Immature natural killer cell (primary cell): ENCODE data around the gene ESF1. TPM values are rescaled to one million over a fixed set of nuclear protein-coding genes. Genes with fewer than 3 reads are reported as not detected.

Source experiments
- DNase-seq, 3 donors: peaks; one replicate each; pipeline ENCODE4 v3.0.0; 2022; ENCODE audit warnings: mixed read lengths in 1 of 3
- H3K27ac Mint-ChIP-seq, 6 donors: one replicate each; pipeline ENCODE4 v1.8.0; 2020; ENCODE audit warnings: mixed read lengths in 6 of 6, mild to moderate bottlenecking in 5 of 6, inconsistent platforms in 4 of 6, moderate library complexity in 3 of 6
- H3K27me3 Mint-ChIP-seq, 3 donors: one replicate each; pipeline ENCODE4 v1.8.0; 2020 to 2021; ENCODE audit warnings: low read depth in 3 of 3, mild to moderate bottlenecking in 3 of 3, mixed read lengths in 3 of 3, moderate library complexity in 3 of 3, inconsistent platforms in 1 of 3
- H3K36me3 Mint-ChIP-seq, 3 donors: one replicate each; pipeline ENCODE4 v1.8.0; 2020; ENCODE audit warnings: mixed read lengths in 3 of 3, inconsistent platforms in 2 of 3, mild to moderate bottlenecking in 2 of 3
- H3K4me1 Mint-ChIP-seq, 2 donors: one replicate each; pipeline ENCODE4 v1.8.0; 2020; ENCODE audit warnings: inconsistent platforms in 2 of 2, mild to moderate bottlenecking in 2 of 2, mixed read lengths in 2 of 2, moderate library complexity in 1 of 2
- H3K4me3 Mint-ChIP-seq, 5 donors: one replicate each; pipeline ENCODE4 v1.8.0; 2020; ENCODE audit warnings: mild to moderate bottlenecking in 5 of 5, mixed read lengths in 5 of 5, inconsistent platforms in 3 of 5, moderate library complexity in 3 of 5
- H3K9me3 Mint-ChIP-seq, 6 donors: one replicate each; pipeline ENCODE4 v1.8.0; 2020; ENCODE audit warnings: mild to moderate bottlenecking in 6 of 6, mixed read lengths in 6 of 6, inconsistent platforms in 4 of 6, moderate library complexity in 3 of 6
- polyA plus RNA-seq, 3 donors: library from polyadenylated mRNA; unstranded; fragments of 300-500 nt; fragmentation: Illumina TruSeq; gene quantifications; one replicate each; pipeline ENCODE4 v1.2.3, GENCODE V29; 2021

Gene ESF1
- polyA plus RNA-seq, 3 donors from 2014 or later, result 4.1 to 6.7 (median 4.5) TPM

DNA sequence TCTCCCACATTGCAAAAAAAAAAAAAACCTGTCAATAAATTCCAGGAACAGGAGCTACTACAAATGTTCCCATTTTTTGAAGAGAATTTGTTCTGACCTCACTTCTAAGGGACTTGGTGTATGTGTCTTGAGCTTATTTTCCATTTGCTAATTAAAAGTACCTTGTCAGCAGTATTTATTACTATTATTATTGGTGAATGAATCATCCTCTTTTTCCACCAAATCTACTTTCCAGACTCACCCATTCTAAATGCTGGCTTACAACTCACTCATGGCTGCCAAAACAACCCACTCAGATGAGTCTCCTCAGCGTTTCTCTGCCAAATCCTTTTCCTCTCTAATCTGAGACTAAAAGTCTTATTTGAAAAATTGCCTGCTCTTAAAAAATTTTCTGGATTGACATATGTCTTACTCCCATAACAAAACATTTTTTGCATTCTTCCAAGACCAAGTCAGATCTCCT lies 112.8 kb downstream of the ESF1 start:
- Mint-ChIP-seq H3K9me3 (no peaks in the 10 kb centered on the region), H3K36me3 (no peaks in the 10 kb centered on the region), H3K27ac (no peak overlapping the region), H3K4me1 (no peaks in the 10 kb centered on the region), H3K27me3 (peaks cover 0 to 2% (median 2%) of the 10 kb centered on the region in 3 donors), H3K4me3 (no peak overlapping the region)
- no peak for DNase-seq

DNA sequence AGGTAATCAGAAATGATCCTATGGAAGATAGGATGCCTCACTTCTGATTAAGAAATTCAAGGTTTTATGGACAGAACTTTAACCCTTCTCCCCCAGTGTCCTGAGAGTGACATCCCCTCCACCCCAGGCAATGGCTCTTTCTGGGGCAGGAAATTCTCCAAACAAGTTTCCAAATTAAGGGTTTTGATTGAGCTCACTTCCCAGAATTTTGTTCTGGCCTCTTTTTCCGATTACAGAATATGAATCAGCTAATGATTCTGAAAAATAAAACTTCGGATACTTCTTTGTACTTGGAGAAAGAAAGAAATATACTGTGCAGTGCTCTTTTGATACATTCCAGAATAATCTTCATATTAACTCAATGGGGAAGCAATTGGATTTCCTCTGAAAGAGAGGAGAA lies 113.2 kb downstream of the ESF1 start:
- Mint-ChIP-seq H3K9me3 (no peaks in the 10 kb centered on the region), H3K27ac (no peak overlapping the region), H3K4me3 (no peak overlapping the region), H3K36me3 (no peaks in the 10 kb centered on the region), H3K4me1 (no peaks in the 10 kb centered on the region), H3K27me3 (peaks cover 0 to 2% (median 2%) of the 10 kb centered on the region in 3 donors)
- no peak for DNase-seq

DNA sequence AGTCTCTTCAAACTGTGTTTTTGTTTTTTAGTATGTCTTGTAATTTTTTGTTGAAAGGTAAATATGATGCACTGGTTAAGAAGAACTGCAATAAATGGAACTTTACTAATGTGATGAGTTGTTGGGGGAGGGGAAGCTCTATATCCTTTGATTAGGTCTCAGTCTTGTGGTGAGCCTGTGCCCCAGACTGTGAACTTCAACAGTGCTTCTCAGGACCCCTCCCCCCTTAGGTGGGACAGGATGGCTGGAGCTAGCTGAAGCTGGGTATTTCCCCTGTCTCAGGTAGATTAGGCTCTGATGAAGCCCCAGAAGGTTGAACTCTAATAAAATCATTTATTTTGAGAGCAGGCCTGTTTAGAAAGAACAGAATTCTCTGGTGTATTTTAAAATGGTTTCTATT lies 114.6 kb downstream of the ESF1 start:
- Mint-ChIP-seq H3K27me3 (peaks cover 0 to 7% (median under 1%) of the 10 kb centered on the region in 3 donors), H3K36me3 (no peaks in the 10 kb centered on the region), H3K4me1 (no peaks in the 10 kb centered on the region), H3K9me3 (no peaks in the 10 kb centered on the region), H3K27ac (no peak overlapping the region), H3K4me3 (no peak overlapping the region)
- DNase-seq, result no peak

DNA sequence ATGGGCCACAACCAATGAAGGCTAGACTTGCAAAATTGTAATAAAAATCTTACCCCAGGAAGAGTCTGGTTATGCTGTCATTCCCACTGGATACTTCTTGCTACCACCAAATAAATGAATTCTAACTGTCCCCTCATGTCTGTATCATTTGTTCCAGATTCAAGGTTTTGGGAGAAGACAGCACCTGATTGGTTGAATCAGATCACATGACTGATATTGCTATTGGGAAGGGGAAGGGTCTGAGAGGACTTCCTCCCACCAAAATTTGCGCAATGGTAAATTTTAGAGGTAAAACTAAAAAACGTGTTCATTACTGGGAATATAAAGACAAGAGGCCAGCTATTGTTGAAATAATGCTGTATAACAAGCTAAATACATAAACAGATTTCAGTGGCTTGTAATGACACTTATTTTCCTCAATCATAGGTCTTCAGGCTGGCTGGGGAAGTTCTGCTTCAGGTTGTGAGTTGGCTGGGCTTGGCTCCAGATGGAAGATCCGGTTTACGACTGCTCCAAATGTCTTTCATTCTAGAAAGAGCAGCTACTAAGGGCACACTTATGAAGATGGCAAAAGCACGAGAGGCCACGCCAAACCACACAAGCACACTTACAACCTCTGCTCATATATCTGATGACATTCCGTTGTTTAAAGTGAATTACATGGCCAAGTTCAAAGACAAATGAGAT lies 118.9 kb downstream of the ESF1 start:
- no peak for DNase-seq
- H3K27me3 Mint-ChIP-seq, result peaks cover 2 to 7% (median 4%) of the 10 kb centered on the region in 3 donors
- no peaks in the 10 kb centered on the region for H3K4me1 Mint-ChIP-seq
- no peaks in the 10 kb centered on the region for H3K36me3 Mint-ChIP-seq
- H3K4me3 Mint-ChIP-seq, result no peak overlapping the region
- no peak overlapping the region for H3K27ac Mint-ChIP-seq
- H3K9me3 Mint-ChIP-seq, result no peaks in the 10 kb centered on the region

Other genes starting within 250 kb of the ESF1 start
- 10 to 100 TPM in 1 of 3 donors, 1 to 10 TPM in 2; 5.0 to 12.7 (median 6.8) TPM for gene TASP1, start 146.0 kb downstream of the ESF1 start, polyA plus RNA-seq
- gene NDUFAF5, start 109 bp upstream of the ESF1 start, polyA plus RNA-seq, result 10 to 100 TPM in 1 of 3 donors, 1 to 10 TPM in 2; 5.8 to 14.8 (median 7.7) TPM
- not detected for gene SEL1L2, start 205.7 kb upstream of the ESF1 start, polyA plus RNA-seq
- gene MACROD2, start 210.6 kb upstream of the ESF1 start, polyA plus RNA-seq, result not detected